A673 (cell line): ENCODE measurements around the gene SCMH1. TPM values are rescaled to one million over a fixed set of nuclear protein-coding genes. Genes with fewer than 3 reads are reported as not detected.
A peak's percentile ranks its signal among the peaks of the same experiment; 100 is the strongest.

Source experiments
- BruUV-seq: library from RNA; stranded (reverse); fragments of 400-500 nt; replicated peaks from 2 replicates; lab custom pipeline; 2021; lab: Mats Ljungman, UMichigan
- CTCF ChIA-PET: fragments of 300-600 bp; sonication (Branson Sonifier 250); formaldehyde crosslinking; loops from one replicate; lab custom pipeline; 2022; ENCODE audit warnings: antibody characterized with exemption; lab: Charles Lee
- POLR2A ChIA-PET: fragments of 300-600 bp; sonication (Branson Sonifier 250); formaldehyde crosslinking; loops from one replicate; lab custom pipeline; 2022; ENCODE audit warnings: antibody characterized with exemption; ENCODE audit not compliant: low non-redundant PET; lab: Charles Lee
- DNase-seq: peaks from one replicate; pipeline ENCODE4 v3.0.0-alpha.2; 2015; ENCODE audit warnings: low spot score
- H3K27ac ChIP-seq: fragments of 200-600 bp; sonication (generic); 2 replicates; pipeline ENCODE4 v1.5.1; 2016; ENCODE audit warnings: mixed run types, low read depth, mild to moderate bottlenecking, mixed read lengths, antibody characterized with exemption, low read length; ENCODE audit not compliant: poor library complexity, severe bottlenecking
- H3K27me3 ChIP-seq: fragments of 200-600 bp; sonication (generic); replicated peaks from 2 replicates; pipeline ENCODE4 v1.6.1; 2017; ENCODE audit warnings: mixed run types, low read depth, mild to moderate bottlenecking, mixed read lengths, antibody characterized with exemption, low read length; ENCODE audit not compliant: insufficient read depth, poor library complexity
- H3K36me3 ChIP-seq: fragments of 200-600 bp; sonication (generic); 2 replicates; pipeline ENCODE4 v1.6.1; 2016; ENCODE audit warnings: mixed run types, mild to moderate bottlenecking, mixed read lengths, antibody characterized with exemption, low read length; ENCODE audit not compliant: insufficient read depth, poor library complexity, severe bottlenecking
- H3K4me1 ChIP-seq: fragments of 200-600 bp; sonication (generic); 2 replicates; pipeline ENCODE4 v1.6.1; 2017; ENCODE audit warnings: mixed run types, mild to moderate bottlenecking, mixed read lengths, antibody characterized with exemption, low read length; ENCODE audit not compliant: insufficient read depth, poor library complexity, severe bottlenecking
- H3K4me3 ChIP-seq: fragments of 200-600 bp; sonication (generic); 2 replicates; pipeline ENCODE4 v1.5.1; 2016; ENCODE audit warnings: low read depth, mixed run types, mild to moderate bottlenecking, mixed read lengths, low read length; ENCODE audit not compliant: poor library complexity, severe bottlenecking
- H3K9me3 ChIP-seq: fragments of 200-600 bp; sonication (generic); 2 replicates; pipeline ENCODE4 v1.6.1; 2016; ENCODE audit warnings: mixed run types, low read depth, mild to moderate bottlenecking, mixed read lengths, antibody characterized with exemption, low read length; ENCODE audit not compliant: poor library complexity, severe bottlenecking
- EZH2 ChIP-seq: fragments of 200-600 bp; sonication (generic); IDR thresholded peaks from 2 replicates; pipeline ENCODE4 v1.6.1; 2017; ENCODE audit warnings: borderline replicate concordance, low read depth, mild to moderate bottlenecking, mixed read lengths, antibody characterized with exemption, low read length; ENCODE audit not compliant: poor library complexity, severe bottlenecking
- intact Hi-C: fragments of 100-400 bp; cut with micrococcal nuclease; formaldehyde crosslinking; loops from one replicate; pipeline ENCODE4 v1.10.0; 2022; ENCODE audit not compliant: unreplicated experiment
- total RNA-seq: library from RNA; stranded (reverse); gene quantifications from 2 replicates; pipeline ENCODE4 v1.2.3, GENCODE V29; 2021
- TF ChIP-seq, protein P1 (sequence below): fragments of 300-800, 200-600 bp; sonication (generic); conservative IDR thresholded peaks from 2 replicates; pipeline ENCODE4 v1.5.1; 2017; ENCODE audit warnings: low read depth, mild to moderate bottlenecking, antibody characterized with exemption, low read length, moderate library complexity, mixed read lengths

Gene SCMH1
- total RNA-seq, 1 experiment from 2014 or later, result 30.4 TPM

DNA sequence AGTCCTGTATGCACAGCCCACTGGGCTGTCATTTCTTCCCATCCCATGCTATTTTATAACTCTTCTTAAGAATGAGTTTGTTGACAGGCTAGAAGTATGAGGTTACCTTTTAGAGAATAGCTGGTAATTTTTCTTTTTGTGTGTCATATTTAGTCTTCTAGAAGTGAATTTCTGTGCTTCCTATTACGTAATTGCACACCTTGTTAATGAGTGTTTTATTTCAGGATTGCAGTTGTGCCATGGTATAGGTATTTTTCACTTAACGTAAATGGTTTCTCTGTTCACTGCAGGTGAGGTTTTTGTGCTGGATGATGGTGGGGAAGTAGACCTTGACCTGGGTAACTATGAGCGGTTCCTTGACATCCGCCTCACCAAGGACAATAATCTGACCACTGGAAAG lies 257.6 kb downstream of the SCMH1 start:
- H3K27me3 ChIP-seq, result no peaks in the 10 kb centered on the region
- TF ChIP-seq, protein P1, sequence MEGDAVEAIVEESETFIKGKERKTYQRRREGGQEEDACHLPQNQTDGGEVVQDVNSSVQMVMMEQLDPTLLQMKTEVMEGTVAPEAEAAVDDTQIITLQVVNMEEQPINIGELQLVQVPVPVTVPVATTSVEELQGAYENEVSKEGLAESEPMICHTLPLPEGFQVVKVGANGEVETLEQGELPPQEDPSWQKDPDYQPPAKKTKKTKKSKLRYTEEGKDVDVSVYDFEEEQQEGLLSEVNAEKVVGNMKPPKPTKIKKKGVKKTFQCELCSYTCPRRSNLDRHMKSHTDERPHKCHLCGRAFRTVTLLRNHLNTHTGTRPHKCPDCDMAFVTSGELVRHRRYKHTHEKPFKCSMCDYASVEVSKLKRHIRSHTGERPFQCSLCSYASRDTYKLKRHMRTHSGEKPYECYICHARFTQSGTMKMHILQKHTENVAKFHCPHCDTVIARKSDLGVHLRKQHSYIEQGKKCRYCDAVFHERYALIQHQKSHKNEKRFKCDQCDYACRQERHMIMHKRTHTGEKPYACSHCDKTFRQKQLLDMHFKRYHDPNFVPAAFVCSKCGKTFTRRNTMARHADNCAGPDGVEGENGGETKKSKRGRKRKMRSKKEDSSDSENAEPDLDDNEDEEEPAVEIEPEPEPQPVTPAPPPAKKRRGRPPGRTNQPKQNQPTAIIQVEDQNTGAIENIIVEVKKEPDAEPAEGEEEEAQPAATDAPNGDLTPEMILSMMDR, result no peak
- TF ChIP-seq EZH2, result no peak
- H3K4me3 ChIP-seq, result no peak overlapping the region
- no peak for DNase-seq
- intact Hi-C loops, result no loop called here
- H3K4me1 ChIP-seq, result peaks cover 6% of the 10 kb centered on the region
- ChIA-PET CTCF (no interaction called here), POLR2A (no interaction called here)
- peaks cover 61% of the 10 kb centered on the region for H3K36me3 ChIP-seq
- no TSS peak for BruUV-seq
- H3K9me3 ChIP-seq, result no peaks in the 10 kb centered on the region
- H3K27ac ChIP-seq, result no peak overlapping the region

DNA sequence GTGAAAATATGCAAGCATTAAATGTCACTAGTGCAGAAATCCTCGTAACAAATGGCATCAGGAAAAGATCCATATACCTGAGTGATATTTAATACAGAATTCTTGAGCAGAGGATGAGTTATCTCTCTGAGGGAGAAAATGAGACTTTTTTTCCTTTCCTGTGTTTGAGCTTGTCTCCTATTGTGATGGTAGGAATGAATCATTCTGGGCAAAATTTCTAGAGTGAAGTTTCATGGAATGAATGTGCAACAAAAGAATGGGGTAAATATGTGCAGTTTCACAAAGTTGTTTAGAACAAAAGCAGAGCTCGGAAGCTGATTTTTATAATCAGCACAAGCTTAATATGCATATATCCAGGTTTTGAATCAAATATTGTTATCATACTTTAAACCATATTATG lies 258.0 kb downstream of the SCMH1 start:
- H3K36me3 ChIP-seq, result peaks cover 56% of the 10 kb centered on the region
- intact Hi-C loops, result no loop called here
- H3K4me3 ChIP-seq, result no peak overlapping the region
- peaks cover 9% of the 10 kb centered on the region for H3K4me1 ChIP-seq
- H3K27me3 ChIP-seq, result no peaks in the 10 kb centered on the region
- TF ChIP-seq, protein P1, result no peak
- no peak for TF ChIP-seq EZH2
- ChIA-PET POLR2A (no interaction called here), CTCF (no interaction called here)
- H3K27ac ChIP-seq, result no peak overlapping the region
- H3K9me3 ChIP-seq, result no peaks in the 10 kb centered on the region
- BruUV-seq, result no TSS peak
- no peak for DNase-seq

DNA sequence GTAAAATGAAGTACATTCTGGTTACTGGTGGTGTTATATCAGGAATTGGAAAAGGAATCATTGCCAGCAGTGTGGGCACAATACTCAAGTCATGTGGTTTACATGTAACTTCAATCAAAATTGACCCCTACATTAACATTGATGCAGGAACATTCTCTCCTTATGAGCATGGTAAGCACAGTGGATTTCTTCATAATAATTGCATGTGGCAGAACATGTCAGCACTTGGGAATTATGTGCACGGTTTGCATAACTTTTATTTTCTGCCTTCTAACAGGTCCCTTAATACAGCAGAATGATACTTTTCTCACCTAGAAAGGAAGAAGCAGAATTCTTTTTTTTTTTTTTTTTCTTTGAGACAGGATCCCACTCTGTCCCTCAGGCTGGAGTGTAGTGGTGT lies 258.8 kb downstream of the SCMH1 start:
- DNase-seq, result no peak

More for the DNA sequence above, 258.8 kb downstream of the SCMH1 start:
- BruUV-seq, result no TSS peak
- TF ChIP-seq, protein P1, result no peak
- TF ChIP-seq EZH2, result no peak
- CTCF ChIA-PET, result no interaction called here
- peaks cover 49% of the 10 kb centered on the region for H3K36me3 ChIP-seq
- POLR2A ChIA-PET, result no interaction called here
- no peak overlapping the region for H3K4me3 ChIP-seq
- no peaks in the 10 kb centered on the region for H3K9me3 ChIP-seq
- no peaks in the 10 kb centered on the region for H3K27me3 ChIP-seq
- H3K27ac ChIP-seq, result peak overlapping the region; percentile 11
- intact Hi-C loops, result no loop called here
- peaks cover 10% of the 10 kb centered on the region for H3K4me1 ChIP-seq
